ENCODE results near the gene ACTN1.

GRCh38 chr14:68844210-68844545, 134.9 kb downstream of the ACTN1 start:
- TF ChIP-seq, protein P1, sequence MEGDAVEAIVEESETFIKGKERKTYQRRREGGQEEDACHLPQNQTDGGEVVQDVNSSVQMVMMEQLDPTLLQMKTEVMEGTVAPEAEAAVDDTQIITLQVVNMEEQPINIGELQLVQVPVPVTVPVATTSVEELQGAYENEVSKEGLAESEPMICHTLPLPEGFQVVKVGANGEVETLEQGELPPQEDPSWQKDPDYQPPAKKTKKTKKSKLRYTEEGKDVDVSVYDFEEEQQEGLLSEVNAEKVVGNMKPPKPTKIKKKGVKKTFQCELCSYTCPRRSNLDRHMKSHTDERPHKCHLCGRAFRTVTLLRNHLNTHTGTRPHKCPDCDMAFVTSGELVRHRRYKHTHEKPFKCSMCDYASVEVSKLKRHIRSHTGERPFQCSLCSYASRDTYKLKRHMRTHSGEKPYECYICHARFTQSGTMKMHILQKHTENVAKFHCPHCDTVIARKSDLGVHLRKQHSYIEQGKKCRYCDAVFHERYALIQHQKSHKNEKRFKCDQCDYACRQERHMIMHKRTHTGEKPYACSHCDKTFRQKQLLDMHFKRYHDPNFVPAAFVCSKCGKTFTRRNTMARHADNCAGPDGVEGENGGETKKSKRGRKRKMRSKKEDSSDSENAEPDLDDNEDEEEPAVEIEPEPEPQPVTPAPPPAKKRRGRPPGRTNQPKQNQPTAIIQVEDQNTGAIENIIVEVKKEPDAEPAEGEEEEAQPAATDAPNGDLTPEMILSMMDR (conservative IDR thresholded peaks at IDR 0.05; ENCODE audit: low read depth in 2 of 2): no peak
- TF ChIP-seq JUNB (IDR thresholded peaks at IDR 0.05; ENCODE audit: unreplicated experiment) (no peak), EZH2 (IDR thresholded peaks at IDR 0.05; ENCODE audit: low read depth, unreplicated experiment) (no peak), EZH2phosphoT487 (IDR thresholded peaks at IDR 0.05; ENCODE audit: unreplicated experiment) (no peak), POLR2AphosphoS5 (IDR thresholded peaks at IDR 0.05; ENCODE audit: low read depth) (no peak), CREB1 (CRISPR knock-in tag; IDR thresholded peaks at IDR 0.05; ENCODE audit: low read depth) (no peak), STAT1 (IDR thresholded peaks at IDR 0.05; ENCODE audit: unreplicated experiment) (no peak), ETS1 (IDR thresholded peaks at IDR 0.05) (no peak), ZNF462 (CRISPR knock-in tag; IDR thresholded peaks at IDR 0.05) (no peak), ZNF114 (CRISPR knock-in tag; IDR thresholded peaks at IDR 0.05) (no peak)
- TF ChIP-seq, protein P2, sequence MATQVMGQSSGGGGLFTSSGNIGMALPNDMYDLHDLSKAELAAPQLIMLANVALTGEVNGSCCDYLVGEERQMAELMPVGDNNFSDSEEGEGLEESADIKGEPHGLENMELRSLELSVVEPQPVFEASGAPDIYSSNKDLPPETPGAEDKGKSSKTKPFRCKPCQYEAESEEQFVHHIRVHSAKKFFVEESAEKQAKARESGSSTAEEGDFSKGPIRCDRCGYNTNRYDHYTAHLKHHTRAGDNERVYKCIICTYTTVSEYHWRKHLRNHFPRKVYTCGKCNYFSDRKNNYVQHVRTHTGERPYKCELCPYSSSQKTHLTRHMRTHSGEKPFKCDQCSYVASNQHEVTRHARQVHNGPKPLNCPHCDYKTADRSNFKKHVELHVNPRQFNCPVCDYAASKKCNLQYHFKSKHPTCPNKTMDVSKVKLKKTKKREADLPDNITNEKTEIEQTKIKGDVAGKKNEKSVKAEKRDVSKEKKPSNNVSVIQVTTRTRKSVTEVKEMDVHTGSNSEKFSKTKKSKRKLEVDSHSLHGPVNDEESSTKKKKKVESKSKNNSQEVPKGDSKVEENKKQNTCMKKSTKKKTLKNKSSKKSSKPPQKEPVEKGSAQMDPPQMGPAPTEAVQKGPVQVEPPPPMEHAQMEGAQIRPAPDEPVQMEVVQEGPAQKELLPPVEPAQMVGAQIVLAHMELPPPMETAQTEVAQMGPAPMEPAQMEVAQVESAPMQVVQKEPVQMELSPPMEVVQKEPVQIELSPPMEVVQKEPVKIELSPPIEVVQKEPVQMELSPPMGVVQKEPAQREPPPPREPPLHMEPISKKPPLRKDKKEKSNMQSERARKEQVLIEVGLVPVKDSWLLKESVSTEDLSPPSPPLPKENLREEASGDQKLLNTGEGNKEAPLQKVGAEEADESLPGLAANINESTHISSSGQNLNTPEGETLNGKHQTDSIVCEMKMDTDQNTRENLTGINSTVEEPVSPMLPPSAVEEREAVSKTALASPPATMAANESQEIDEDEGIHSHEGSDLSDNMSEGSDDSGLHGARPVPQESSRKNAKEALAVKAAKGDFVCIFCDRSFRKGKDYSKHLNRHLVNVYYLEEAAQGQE (IDR thresholded peaks at IDR 0.05; ENCODE audit: unreplicated experiment): no peak
